GM23338 (cell line): ENCODE data around the gene FLRT2. TPM values are rescaled to one million over a fixed set of nuclear protein-coding genes. Genes with fewer than 3 reads are reported as not detected.

ENCODE experiments used
- ATAC-seq: fragments of 200-7000 bp; cut with Tn5 transposase; 3 replicates; pipeline ENCODE4 v1.9.1; 2020
- DNase-seq: peaks from one replicate; pipeline ENCODE4 v3.0.0-alpha.2; 2015; ENCODE audit warnings: low spot score
- H2AFZ ChIP-seq: fragments of 200-600 bp; sonication (generic); 2 replicates; pipeline ENCODE4 v1.8.0; 2016; ENCODE audit warnings: antibody characterized with exemption, mild to moderate bottlenecking, moderate library complexity
- H3F3A ChIP-seq: fragments of 200-600 bp; sonication (generic); replicated peaks from 2 replicates; pipeline ENCODE4 v1.8.0; 2017; ENCODE audit warnings: antibody characterized with exemption, mixed run types, low read depth
- H3K27ac ChIP-seq: fragments of 200-600 bp; sonication (generic); 2 replicates; pipeline ENCODE4 v1.6.1; 2016; ENCODE audit warnings: low read depth
- H3K27me3 ChIP-seq: fragments of 200-600 bp; sonication (generic); 2 replicates; pipeline ENCODE4 v1.8.0; 2016; ENCODE audit warnings: mild to moderate bottlenecking, mixed run types, moderate library complexity; ENCODE audit not compliant: insufficient read depth
- H3K36me3 ChIP-seq: fragments of 200-600 bp; sonication (generic); 2 replicates; pipeline ENCODE4 v1.8.0; 2016; ENCODE audit warnings: mild to moderate bottlenecking; ENCODE audit not compliant: insufficient read depth
- H3K4me1 ChIP-seq: fragments of 200-600 bp; sonication (generic); 2 replicates; pipeline ENCODE4 v1.8.0; 2016; ENCODE audit warnings: mild to moderate bottlenecking, moderate library complexity; ENCODE audit not compliant: insufficient read depth
- H3K4me2 ChIP-seq: fragments of 200-600 bp; sonication (generic); 2 replicates; pipeline ENCODE4 v1.7.1; 2017; ENCODE audit warnings: mixed run types
- H3K4me3 ChIP-seq: fragments of 200-600 bp; sonication (generic); 2 replicates; pipeline ENCODE4 v1.6.1; 2016; ENCODE audit warnings: mixed run types
- H3K79me2 ChIP-seq: fragments of 200-600 bp; sonication (generic); replicated peaks from 2 replicates; pipeline ENCODE4 v1.8.0; 2017; ENCODE audit warnings: mild to moderate bottlenecking; ENCODE audit not compliant: insufficient read depth
- H3K9me2 ChIP-seq: fragments of 200-600 bp; sonication (generic); 2 replicates; pipeline ENCODE4 v1.8.0; 2017; ENCODE audit not compliant: insufficient read depth
- H4K20me1 ChIP-seq: fragments of 200-600 bp; sonication (generic); replicated peaks from 2 replicates; pipeline ENCODE4 v1.8.0; 2017; ENCODE audit warnings: mild to moderate bottlenecking; ENCODE audit not compliant: insufficient read depth
- H3K27ac Mint-ChIP-seq: 2 replicates; pipeline ENCODE4 v1.8.0; 2020; ENCODE audit warnings: inconsistent platforms, mild to moderate bottlenecking, moderate library complexity, mixed read lengths
- H3K27me3 Mint-ChIP-seq: 3 replicates; pipeline ENCODE4 v1.8.0; 2022; ENCODE audit warnings: low read depth, mild to moderate bottlenecking, moderate library complexity, mixed read lengths, inconsistent platforms; ENCODE audit not compliant: insufficient read depth, poor library complexity
- H3K36me3 Mint-ChIP-seq: 3 replicates; pipeline ENCODE4 v1.8.0; 2021; ENCODE audit warnings: low read depth, mild to moderate bottlenecking, inconsistent platforms, moderate library complexity, mixed read lengths
- H3K4me1 Mint-ChIP-seq: 3 replicates; pipeline ENCODE4 v1.8.0; 2020; ENCODE audit warnings: mild to moderate bottlenecking, inconsistent platforms, mixed read lengths
- H3K4me3 Mint-ChIP-seq: 3 replicates; pipeline ENCODE4 v1.8.0; 2021; ENCODE audit warnings: moderate library complexity, mild to moderate bottlenecking, inconsistent platforms, mixed read lengths
- H3K9me3 Mint-ChIP-seq: 3 replicates; pipeline ENCODE4 v1.8.0; 2020; ENCODE audit warnings: moderate library complexity, mild to moderate bottlenecking, inconsistent platforms, mixed read lengths
- CREB1 ChIP-seq: fragments of 250-450 bp; sonication (Bioruptor Pico); IDR thresholded peaks from 2 replicates; pipeline ENCODE4 v1.5.0; 2020; ENCODE audit warnings: low read depth, mild to moderate bottlenecking, moderate library complexity
- EZH2 ChIP-seq: fragments of 200-600 bp; sonication (generic); IDR thresholded peaks from one replicate; pipeline ENCODE4 v1.8.0; 2017; ENCODE audit warnings: antibody characterized with exemption, mild to moderate bottlenecking, low read depth; ENCODE audit not compliant: unreplicated experiment
- EZH2phosphoT487 ChIP-seq: fragments of 200-600 bp; sonication (generic); IDR thresholded peaks from one replicate; pipeline ENCODE4 v1.8.1; 2018; ENCODE audit warnings: antibody characterized with exemption; ENCODE audit not compliant: unreplicated experiment
- POLR2AphosphoS5 ChIP-seq: IDR thresholded peaks from 2 replicates; pipeline ENCODE4 v1.6.1; 2016; ENCODE audit warnings: antibody characterized with exemption, low read depth
- STAT1 ChIP-seq: IDR thresholded peaks from one replicate; pipeline ENCODE4 v1.6.1; 2016; ENCODE audit warnings: antibody characterized with exemption; ENCODE audit not compliant: unreplicated experiment
- ZNF331 ChIP-seq: fragments of 250-450 bp; sonication (Bioruptor Pico); IDR thresholded peaks from 2 replicates; pipeline ENCODE4 v1.5.0; 2020; ENCODE audit warnings: low read depth, mild to moderate bottlenecking, moderate library complexity
- ZNF462 ChIP-seq: fragments of 250-450 bp; sonication (Bioruptor Pico); IDR thresholded peaks from 2 replicates; pipeline ENCODE4 v1.5.0; 2020; ENCODE audit warnings: mild to moderate bottlenecking, moderate library complexity
- polyA plus RNA-seq: library from polyadenylated mRNA; unstranded; fragments of >200 nt; fragmentation: Nextera tagmentation; extraction: Ambion mirVana; gene quantifications from 2 replicates; pipeline ENCODE4 v1.2.1, GENCODE V29; 2016
- total RNA-seq: library from RNA; depleted of rRNA; stranded (reverse); fragments of >200 nt; shearing (Covaris generic); gene quantifications from 2 replicates; pipeline ENCODE4 v1.2.3, GENCODE V29; 2014
- TF ChIP-seq, protein P1 (sequence below): IDR thresholded peaks from 2 replicates; pipeline ENCODE4 v1.6.1; 2016; ENCODE audit warnings: antibody characterized with exemption

Gene FLRT2
- total and polyA plus RNA-seq, 2 experiments from 2014 or later, result 4.3 to 7.4 TPM

DNA sequence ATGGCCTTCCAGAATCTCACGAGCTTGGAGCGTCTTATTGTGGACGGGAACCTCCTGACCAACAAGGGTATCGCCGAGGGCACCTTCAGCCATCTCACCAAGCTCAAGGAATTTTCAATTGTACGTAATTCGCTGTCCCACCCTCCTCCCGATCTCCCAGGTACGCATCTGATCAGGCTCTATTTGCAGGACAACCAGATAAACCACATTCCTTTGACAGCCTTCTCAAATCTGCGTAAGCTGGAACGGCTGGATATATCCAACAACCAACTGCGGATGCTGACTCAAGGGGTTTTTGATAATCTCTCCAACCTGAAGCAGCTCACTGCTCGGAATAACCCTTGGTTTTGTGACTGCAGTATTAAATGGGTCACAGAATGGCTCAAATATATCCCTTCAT, 92.2 kb downstream of the FLRT2 start (continued):
- TF ChIP-seq ZNF462 (no peak), CREB1 (CRISPR knock-in tag) (no peak), EZH2phosphoT487 (no peak), POLR2AphosphoS5 (no peak), STAT1 (no peak)
- TF ChIP-seq, protein P1, sequence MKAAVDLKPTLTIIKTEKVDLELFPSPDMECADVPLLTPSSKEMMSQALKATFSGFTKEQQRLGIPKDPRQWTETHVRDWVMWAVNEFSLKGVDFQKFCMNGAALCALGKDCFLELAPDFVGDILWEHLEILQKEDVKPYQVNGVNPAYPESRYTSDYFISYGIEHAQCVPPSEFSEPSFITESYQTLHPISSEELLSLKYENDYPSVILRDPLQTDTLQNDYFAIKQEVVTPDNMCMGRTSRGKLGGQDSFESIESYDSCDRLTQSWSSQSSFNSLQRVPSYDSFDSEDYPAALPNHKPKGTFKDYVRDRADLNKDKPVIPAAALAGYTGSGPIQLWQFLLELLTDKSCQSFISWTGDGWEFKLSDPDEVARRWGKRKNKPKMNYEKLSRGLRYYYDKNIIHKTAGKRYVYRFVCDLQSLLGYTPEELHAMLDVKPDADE, result no peak

DNA sequence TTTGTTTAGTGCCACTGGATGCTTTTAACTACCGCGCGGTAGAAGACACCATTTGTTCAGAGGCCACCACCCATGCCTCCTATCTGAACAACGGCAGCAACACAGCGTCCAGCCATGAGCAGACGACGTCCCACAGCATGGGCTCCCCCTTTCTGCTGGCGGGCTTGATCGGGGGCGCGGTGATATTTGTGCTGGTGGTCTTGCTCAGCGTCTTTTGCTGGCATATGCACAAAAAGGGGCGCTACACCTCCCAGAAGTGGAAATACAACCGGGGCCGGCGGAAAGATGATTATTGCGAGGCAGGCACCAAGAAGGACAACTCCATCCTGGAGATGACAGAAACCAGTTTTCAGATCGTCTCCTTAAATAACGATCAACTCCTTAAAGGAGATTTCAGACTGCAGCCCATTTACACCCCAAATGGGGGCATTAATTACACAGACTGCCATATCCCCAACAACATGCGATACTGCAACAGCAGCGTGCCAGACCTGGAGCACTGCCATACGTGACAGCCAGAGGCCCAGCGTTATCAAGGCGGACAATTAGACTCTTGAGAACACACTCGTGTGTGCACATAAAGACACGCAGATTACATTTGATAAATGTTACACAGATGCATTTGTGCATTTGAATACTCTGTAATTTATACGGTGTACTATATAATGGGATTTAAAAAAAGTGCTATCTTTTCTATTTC, 93.2 kb downstream of the FLRT2 start:
- peaks cover 4% of the 10 kb centered on the region; the same call in 1 of the 2 replicates for H4K20me1 ChIP-seq
- Mint-ChIP-seq H3K4me3 (no peak overlapping the region), H3K36me3 (peaks cover 15% of the 10 kb centered on the region; the same call in 1 of the 3 replicates), H3K9me3 (0 out of 3 replicates have a peak, but pooled peaks cover 3% of the 10 kb centered on the region), H3K4me1 (peaks cover 14% of the 10 kb centered on the region; the same call in 2 of the 3 replicates), H3K27me3 (peaks cover 5% of the 10 kb centered on the region), H3K27ac (no peak overlapping the region)
- ATAC-seq (no peak), DNase-seq (no peak)
- no peaks in the 10 kb centered on the region for H3K27me3 ChIP-seq
- H3K36me3 ChIP-seq, result no peaks in the 10 kb centered on the region
- no peaks in the 10 kb centered on the region for H3K79me2 ChIP-seq
- H3K4me2 ChIP-seq, result no peak overlapping the region
- H3F3A ChIP-seq, result no peaks in the 10 kb centered on the region
- H3K27ac ChIP-seq, result no peak overlapping the region
- no peaks in the 10 kb centered on the region; the same call in 1 of the 2 replicates for H3K4me1 ChIP-seq
- no peak overlapping the region for H2AFZ ChIP-seq
- H3K4me3 ChIP-seq, result no peak overlapping the region
- H3K9me2 ChIP-seq, result peaks cover 5% of the 10 kb centered on the region; the same call in 1 of the 2 replicates
- TF ChIP-seq ZNF331, result no peak
- no peak for TF ChIP-seq CREB1 (CRISPR knock-in tag)
- TF ChIP-seq STAT1, result no peak
- TF ChIP-seq EZH2, result no peak
